Effector memory CD4-positive, alpha-beta T cell (primary cell): Measurements from ENCODE around the gene PIP5KL1.

Experiments
- DNase-seq, 3 donors: peaks; one replicate each; pipeline ENCODE4 v3.0.0-alpha.2; 2020
- H3K27ac ChIP-seq: 2 replicates; pipeline ENCODE4 v1.7.0; 2013; ENCODE audit warnings: mild to moderate bottlenecking, low read length, moderate library complexity; ENCODE audit not compliant: insufficient read depth, poor library complexity, severe bottlenecking
- H3K27me3 ChIP-seq: replicated peaks from 2 replicates; pipeline ENCODE4 v1.7.0; 2013; ENCODE audit warnings: mild to moderate bottlenecking, low read length; ENCODE audit not compliant: insufficient read depth, control insufficient read depth, poor library complexity, severe bottlenecking
- H3K36me3 ChIP-seq: 2 replicates; pipeline ENCODE4 v1.7.0; 2013; ENCODE audit warnings: mild to moderate bottlenecking, low read length, moderate library complexity; ENCODE audit not compliant: control insufficient read depth, insufficient read depth
- H3K4me1 ChIP-seq: 2 replicates; pipeline ENCODE4 v1.7.0; 2013; ENCODE audit warnings: low read length, mild to moderate bottlenecking; ENCODE audit not compliant: control insufficient read depth, insufficient read depth, poor library complexity, severe bottlenecking
- H3K4me3 ChIP-seq: 2 replicates; pipeline ENCODE4 v1.7.0; 2013; ENCODE audit warnings: low read length, low read depth, mild to moderate bottlenecking; ENCODE audit not compliant: insufficient read depth, poor library complexity, severe bottlenecking
- H3K9me3 ChIP-seq: 2 replicates; pipeline ENCODE4 v1.7.0; 2013; ENCODE audit warnings: mild to moderate bottlenecking, low read length, moderate library complexity; ENCODE audit not compliant: control insufficient read depth

The PIP5KL1 gene

DNA sequence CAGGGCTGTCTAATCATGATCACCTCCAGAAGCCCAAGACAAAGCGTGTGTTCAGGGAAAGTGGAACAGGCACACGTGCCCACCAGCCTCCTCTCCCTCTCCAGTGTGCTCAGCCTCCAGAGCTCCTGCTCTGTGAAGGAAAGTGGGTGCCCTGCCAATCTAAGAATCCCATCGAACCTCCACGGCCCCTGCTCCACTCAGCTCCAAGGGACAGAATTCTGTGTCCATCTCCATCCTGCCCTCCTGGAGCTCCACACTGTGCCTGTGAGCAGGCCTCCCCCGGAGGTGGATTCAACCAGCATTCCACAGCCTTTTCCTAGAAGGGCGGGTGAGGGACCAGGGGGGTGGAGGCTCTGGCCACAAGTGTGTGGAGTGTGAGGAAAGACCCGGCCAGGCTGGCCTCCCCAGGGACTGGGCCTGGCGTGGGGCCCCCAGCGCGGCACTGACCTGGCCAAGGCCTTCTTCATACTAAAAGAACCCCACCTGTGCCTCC lies 44.2 kb upstream of the PIP5KL1 start:
- H3K9me3 ChIP-seq: no peaks in the 10 kb centered on the region
- H3K4me3 ChIP-seq: peak overlapping the region; percentile 87
- peaks cover 81% of the 10 kb centered on the region for H3K4me1 ChIP-seq
- no peaks in the 10 kb centered on the region for H3K27me3 ChIP-seq
- peak overlapping the region; percentile 90 for H3K27ac ChIP-seq
- peaks cover 3% of the 10 kb centered on the region for H3K36me3 ChIP-seq
- no peak for DNase-seq

DNA sequence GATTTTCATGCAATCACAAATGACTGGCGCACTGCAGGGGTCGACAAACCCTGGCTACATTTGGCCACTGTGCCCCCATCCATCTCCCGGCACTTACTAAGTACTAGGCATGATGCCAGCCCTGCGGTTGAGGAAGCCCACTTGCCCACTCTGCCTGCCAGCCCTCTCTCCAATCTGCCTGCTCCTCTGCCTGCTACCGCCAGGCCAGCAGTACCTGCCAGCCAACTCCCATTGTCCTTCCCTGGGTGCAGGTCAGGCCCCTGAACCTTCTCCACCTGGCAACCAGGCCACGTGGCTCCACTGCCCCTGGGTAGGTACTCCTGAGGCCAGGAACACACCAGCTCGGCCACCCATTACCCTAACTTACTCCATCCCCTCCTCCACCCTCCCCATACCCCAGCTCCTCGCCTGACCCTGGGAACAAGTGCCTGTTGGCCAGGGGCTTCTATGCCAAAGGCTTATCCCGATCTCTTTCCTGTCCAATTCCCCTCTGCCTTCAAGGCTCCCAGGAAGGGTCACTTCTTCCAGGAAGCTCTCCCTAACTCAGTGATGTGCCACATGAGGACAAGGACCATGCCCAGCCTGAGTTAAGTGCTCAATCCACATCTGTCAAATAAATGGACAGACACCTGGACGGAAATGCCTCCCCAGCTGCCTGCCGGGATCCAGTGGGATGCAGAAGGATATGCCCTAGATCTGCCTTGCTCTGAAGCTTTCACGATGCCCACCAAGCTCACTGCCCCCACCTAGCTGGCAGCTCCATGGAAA lies 43.6 kb upstream of the PIP5KL1 start:
- H3K4me3 ChIP-seq: peak overlapping the region; percentile 87
- peaks cover 88% of the 10 kb centered on the region for H3K4me1 ChIP-seq
- no peaks in the 10 kb centered on the region for H3K27me3 ChIP-seq
- H3K27ac ChIP-seq: peak overlapping the region; percentile 90
- no peaks in the 10 kb centered on the region for H3K9me3 ChIP-seq
- H3K36me3 ChIP-seq: peaks cover 4% of the 10 kb centered on the region
- DNase-seq: no peak

DNA sequence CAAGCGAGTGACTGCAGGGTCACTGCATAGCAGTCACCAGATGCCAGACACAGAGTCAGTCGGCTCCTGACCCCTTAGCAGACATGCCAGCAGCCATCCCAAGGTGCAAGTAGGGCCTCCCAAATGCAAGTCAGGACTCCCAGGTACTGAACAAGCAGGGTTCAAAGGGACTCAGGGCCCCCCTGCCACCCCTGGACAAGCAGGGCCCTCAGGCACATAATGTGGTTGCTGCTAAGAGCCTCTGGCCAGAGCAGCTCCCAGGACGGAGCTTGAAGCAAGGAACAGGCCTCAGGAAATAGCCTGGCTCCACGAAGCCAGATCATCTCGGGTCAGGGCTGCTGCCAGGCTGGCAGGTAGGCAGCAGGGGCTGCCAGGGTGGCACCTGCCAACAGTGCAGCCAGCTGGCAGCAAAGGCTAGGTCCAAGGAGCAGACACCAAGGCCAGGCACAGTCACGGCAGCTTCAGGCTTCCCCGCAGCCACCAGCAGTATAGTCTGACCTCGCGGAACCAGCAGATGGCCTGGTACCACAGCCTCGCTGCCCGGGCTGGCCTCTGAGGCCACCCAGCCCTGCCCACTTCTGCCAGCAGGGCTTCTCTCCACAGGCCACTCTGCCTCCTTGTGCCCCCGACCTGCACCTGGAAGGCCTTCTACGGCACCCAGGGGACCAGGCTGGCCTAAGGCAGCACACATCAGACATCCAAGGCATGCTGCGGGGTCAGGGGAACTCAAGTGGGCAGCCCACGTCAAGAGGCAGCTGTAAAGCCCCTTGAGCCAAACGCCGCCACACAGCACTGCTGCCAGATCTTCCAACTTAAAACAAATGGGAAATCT lies 42.8 kb upstream of the PIP5KL1 start:
- no peaks in the 10 kb centered on the region for H3K9me3 ChIP-seq
- H3K4me3 ChIP-seq: peak overlapping the region; percentile 87
- no peaks in the 10 kb centered on the region for H3K27me3 ChIP-seq
- peaks cover 96% of the 10 kb centered on the region for H3K4me1 ChIP-seq
- peak overlapping the region; percentile 90 for H3K27ac ChIP-seq
- no peak for DNase-seq
- H3K36me3 ChIP-seq: peaks cover 7% of the 10 kb centered on the region

DNA sequence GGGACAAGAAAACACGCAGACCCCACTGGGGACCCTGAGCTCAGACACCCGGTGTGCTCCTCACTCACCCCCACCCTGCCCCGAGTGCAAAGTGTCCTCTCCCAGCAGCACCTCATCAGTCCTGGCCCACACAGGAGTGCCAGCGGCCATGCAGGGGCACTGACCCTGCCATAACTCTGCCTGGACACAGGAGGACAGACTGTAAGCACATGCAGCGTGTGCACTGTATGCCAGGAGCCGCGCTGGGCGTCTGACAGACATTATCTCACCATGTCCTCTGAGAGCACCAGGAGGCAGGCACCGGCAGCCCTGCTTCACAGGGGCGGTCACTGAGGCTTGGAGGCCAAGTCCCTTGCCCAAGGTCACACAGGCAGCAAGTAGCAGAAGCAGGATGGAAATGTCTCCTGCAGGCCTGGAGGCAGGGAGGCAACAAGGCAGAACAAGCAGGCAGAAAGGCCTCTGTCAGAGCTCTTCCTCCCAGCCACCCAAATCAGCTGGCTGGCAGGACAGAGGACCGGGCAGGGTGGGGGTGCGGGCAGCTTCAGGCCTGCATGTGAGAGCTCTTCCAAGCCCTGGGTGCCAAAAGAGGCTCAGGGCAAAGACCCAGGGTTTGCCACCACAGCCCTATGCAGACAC lies 41.8 kb upstream of the PIP5KL1 start:
- Histone ChIP-seq H3K27me3 (no peaks in the 10 kb centered on the region), H3K27ac (peak overlapping the region; percentile 90), H3K4me3 (peak overlapping the region; percentile 87), H3K4me1 (peaks cover 98% of the 10 kb centered on the region), H3K9me3 (no peaks in the 10 kb centered on the region), H3K36me3 (peaks cover 7% of the 10 kb centered on the region)
- no peak for DNase-seq

DNA sequence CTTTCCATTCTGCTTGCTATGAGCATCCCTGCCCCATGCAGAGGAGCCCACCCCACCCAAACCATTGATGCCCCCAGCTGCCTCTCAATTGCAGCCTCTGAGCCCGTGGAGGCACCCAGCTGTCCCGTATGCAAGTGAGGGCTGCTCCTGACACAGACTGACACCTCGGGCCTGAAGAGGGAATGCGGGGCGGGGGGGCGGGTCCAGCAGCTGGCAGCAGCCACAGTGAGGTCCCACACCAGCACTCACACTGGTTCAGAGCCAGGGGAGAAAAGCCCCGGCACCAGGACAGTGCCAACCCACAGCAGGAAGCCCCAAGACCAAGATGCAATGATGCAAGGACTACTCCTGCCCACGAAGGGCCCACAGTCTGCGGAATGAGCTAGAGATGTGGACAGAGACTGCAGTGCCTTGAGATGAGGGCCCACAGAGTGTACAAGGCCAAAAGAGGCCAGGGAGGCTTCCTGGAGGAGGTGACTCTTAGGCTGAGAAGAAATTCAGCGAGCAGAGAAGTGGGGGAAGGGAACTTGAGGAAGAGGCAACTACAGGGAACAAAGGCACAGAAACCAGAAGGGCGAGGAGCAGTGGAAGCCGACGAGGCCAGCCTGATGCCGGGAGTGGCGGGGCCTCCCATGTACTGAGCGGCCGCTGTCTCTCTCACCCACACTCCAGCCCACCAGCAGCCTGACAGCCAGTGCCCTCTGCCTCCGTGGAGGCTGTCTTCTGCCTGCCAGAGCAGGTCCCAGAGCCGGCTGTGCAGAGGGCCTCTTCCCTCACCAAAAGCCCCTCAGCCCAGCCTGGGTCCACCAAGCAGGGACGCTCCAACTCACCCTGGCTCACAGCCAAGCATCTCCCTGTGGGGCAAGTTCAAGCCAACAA lies 41.0 kb upstream of the PIP5KL1 start:
- Histone ChIP-seq H3K27ac (peak overlapping the region; percentile 90), H3K27me3 (no peaks in the 10 kb centered on the region), H3K9me3 (no peaks in the 10 kb centered on the region), H3K4me3 (peak overlapping the region; percentile 87), H3K36me3 (peaks cover 7% of the 10 kb centered on the region), H3K4me1 (peaks cover 98% of the 10 kb centered on the region)
- DNase-seq: peak in 2 of 3 donors; percentile 46 to 52

DNA sequence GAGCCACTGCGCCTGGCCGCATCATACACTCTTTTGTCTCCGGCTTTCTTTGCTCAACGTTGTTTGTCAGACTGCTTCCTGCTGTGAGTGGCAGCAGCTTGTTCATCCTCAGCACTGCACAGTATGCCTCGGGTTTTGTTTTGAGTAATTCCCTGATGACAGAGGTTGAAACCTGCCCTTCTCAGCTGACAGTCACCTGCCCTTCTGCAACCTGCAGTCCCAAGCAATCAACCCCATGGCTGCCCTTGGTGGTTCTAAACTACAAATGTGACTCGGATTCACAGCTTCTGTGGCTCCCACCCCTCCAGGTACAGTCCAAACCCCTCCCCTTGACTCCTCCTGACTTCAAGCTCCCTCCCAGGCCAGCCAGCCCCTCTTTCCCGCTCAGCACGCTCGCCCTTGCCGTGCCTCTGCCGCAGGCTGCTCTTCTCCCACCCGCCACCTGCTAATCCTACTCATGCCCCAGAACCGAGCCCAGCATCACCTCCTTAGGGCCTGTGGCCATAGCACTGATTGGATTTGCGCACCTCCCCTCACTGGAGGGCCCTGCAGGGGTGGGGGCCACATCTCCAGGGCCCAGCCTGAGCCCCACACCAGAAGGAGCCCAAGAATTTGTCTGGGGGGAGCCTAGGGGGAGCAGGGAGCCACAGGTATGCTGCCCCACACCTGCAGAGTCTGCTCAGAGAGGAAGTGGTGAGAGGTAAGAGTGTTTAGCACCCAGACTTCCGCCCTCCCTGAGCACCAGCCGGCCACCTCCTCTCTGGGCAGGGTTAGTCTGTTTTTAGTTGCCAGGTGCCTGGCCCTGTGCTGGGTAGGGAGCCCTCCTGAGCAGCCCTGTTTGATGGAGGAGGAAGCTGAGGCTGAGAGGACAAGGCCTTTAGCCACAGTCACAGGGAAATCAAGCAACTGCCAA lies 40.1 kb upstream of the PIP5KL1 start:
- Histone ChIP-seq H3K4me1 (peaks cover 97% of the 10 kb centered on the region), H3K27ac (peak overlapping the region; percentile 90), H3K4me3 (peak overlapping the region; percentile 47), H3K9me3 (no peaks in the 10 kb centered on the region), H3K27me3 (no peaks in the 10 kb centered on the region), H3K36me3 (peaks cover 7% of the 10 kb centered on the region)
- DNase-seq: peak; percentile 45 to 59 (median 49)

DNA sequence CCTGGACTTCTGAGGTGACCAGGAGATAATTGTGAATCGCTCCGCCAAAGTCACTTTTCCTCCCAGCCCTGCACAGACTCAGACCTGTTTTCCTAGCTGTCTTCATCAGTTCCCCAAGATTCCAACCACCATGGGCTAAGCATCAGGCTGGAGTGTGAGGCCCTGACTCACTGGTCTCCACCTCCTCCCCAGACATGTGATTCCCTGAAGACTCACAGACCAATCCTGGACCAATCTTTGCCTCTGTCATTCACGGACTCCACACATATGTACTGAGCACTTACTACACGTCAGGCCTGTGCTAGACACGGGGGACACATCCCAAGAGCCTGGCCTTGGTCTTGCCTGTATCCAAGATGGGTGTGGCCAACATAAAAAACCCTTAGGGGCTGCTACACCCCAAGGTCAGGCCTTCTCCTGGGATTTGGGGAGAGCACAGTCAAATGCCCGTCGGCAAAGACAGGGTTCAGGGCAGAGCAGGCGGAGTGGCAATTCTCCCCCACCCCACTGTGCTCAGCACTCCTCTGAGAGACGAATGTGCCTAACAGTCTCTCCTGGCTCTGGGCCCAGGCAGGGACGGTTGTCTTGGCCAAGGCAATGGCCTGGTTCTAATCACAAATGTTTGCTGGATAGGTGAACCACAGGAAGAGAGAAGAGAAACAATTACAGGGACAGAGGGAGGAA lies 38.3 kb upstream of the PIP5KL1 start:
- DNase-seq: no peak
- Histone ChIP-seq H3K36me3 (peaks cover 9% of the 10 kb centered on the region), H3K27ac (peak overlapping the region; percentile 90), H3K4me3 (peak overlapping the region; percentile 20), H3K9me3 (no peaks in the 10 kb centered on the region), H3K4me1 (peaks cover 95% of the 10 kb centered on the region), H3K27me3 (no peaks in the 10 kb centered on the region)

DNA sequence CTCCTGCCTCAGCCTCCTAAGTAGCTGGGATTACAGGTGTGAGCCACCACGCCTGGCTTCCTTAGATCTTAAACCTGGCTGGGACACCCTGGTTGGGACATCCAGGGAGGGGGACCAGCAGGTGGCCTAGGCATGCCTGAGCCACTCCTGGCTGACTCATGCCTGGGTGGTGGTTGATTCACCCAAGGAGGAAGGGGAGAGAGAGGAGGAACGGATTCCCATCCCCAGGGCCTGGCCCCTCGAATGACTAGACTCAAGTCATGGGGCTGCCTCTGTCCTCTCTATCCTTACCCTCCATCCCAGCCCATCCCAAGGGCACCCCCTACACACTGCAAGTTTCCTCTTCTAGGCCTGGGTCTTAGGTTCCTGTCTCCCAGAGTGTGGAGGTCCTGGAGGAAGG lies 37.5 kb upstream of the PIP5KL1 start:
- DNase-seq: peak in 1 of 3 donors; percentile 47
- H3K4me1 ChIP-seq: peaks cover 94% of the 10 kb centered on the region

More for the DNA sequence above, 37.5 kb upstream of the PIP5KL1 start:
- peak overlapping the region; percentile 90 for H3K27ac ChIP-seq
- H3K36me3 ChIP-seq: peaks cover 9% of the 10 kb centered on the region
- H3K9me3 ChIP-seq: no peaks in the 10 kb centered on the region
- no peaks in the 10 kb centered on the region for H3K27me3 ChIP-seq
- peak overlapping the region; percentile 20 for H3K4me3 ChIP-seq
